Neural cell (in vitro differentiated cells): ENCODE measurements around the gene ELP4. TPM values are rescaled to one million over a fixed set of nuclear protein-coding genes. Genes with fewer than 3 reads are reported as not detected.
"Not testable (repeated sequence)": the region's sequence is repeated elsewhere in the genome, so short reads cannot be mapped to it uniquely, and the experiment has no call there.

Source experiments
- H2AFZ ChIP-seq: fragments of 200-600, 300-800 bp; sonication (generic), shearing (Covaris generic); 2 replicates; pipeline ENCODE4 v1.6.0; 2014; ENCODE audit warnings: low read depth, mild to moderate bottlenecking, antibody characterized with exemption, low read length, moderate library complexity
- H3F3A ChIP-seq: fragments of 200-600 bp; shearing (Covaris generic); 2 replicates; pipeline ENCODE4 v1.6.1; 2016; ENCODE audit warnings: mild to moderate bottlenecking, moderate library complexity, mixed read lengths, antibody characterized with exemption, low read length; ENCODE audit not compliant: insufficient read depth, poor library complexity, severe bottlenecking
- H3K27ac ChIP-seq: fragments of 200-600, 300-800 bp; sonication (generic), shearing (Covaris generic); 2 replicates; pipeline ENCODE4 v1.5.1; 2014; ENCODE audit warnings: mild to moderate bottlenecking, low read length, moderate library complexity
- H3K27me3 ChIP-seq: fragments of 300-800, 200-600 bp; sonication (generic), shearing (Covaris generic); 2 replicates; pipeline ENCODE4 v1.6.0; 2014; ENCODE audit warnings: mild to moderate bottlenecking, low read depth, low read length, moderate library complexity; ENCODE audit not compliant: insufficient read depth
- H3K36me3 ChIP-seq: fragments of 300-800, 200-600 bp; sonication (generic), shearing (Covaris generic); 2 replicates; pipeline ENCODE4 v1.5.1; 2014; ENCODE audit warnings: mild to moderate bottlenecking, antibody characterized with exemption, low read length, moderate library complexity; ENCODE audit not compliant: insufficient read depth
- H3K4me2 ChIP-seq: fragments of 300-800, 200-600 bp; sonication (generic), shearing (Covaris generic); 2 replicates; pipeline ENCODE4 v1.6.0; 2014; ENCODE audit warnings: mild to moderate bottlenecking, low read length
- H3K4me3 ChIP-seq: fragments of 300-800, 200-600 bp; sonication (generic), shearing (Covaris generic); 2 replicates; pipeline ENCODE4 v1.5.1; 2014; ENCODE audit warnings: mild to moderate bottlenecking, low read length, moderate library complexity
- H3K79me2 ChIP-seq: fragments of 200-600 bp; shearing (Covaris generic); replicated peaks from 2 replicates; pipeline ENCODE4 v1.6.0; 2014; ENCODE audit warnings: mild to moderate bottlenecking, low read length, moderate library complexity; ENCODE audit not compliant: insufficient read depth
- H3K9ac ChIP-seq: fragments of 300-800, 200-600 bp; sonication (generic), shearing (Covaris generic); 2 replicates; pipeline ENCODE4 v1.6.1; 2016; ENCODE audit warnings: mild to moderate bottlenecking, low read length, mixed read lengths
- H3K9me2 ChIP-seq: fragments of 200-600 bp; shearing (Covaris generic); 2 replicates; pipeline ENCODE4 v1.6.1; 2016; ENCODE audit warnings: mild to moderate bottlenecking, low read length, mixed read lengths; ENCODE audit not compliant: insufficient read depth
- H3K9me3 ChIP-seq: fragments of 200-600, 300-800 bp; sonication (generic), shearing (Covaris generic); 2 replicates; pipeline ENCODE4 v1.6.1; 2016; ENCODE audit warnings: mild to moderate bottlenecking, mixed run types, low read length, moderate library complexity, mixed read lengths
- H4K20me1 ChIP-seq: fragments of 200-600 bp; shearing (Covaris generic); 2 replicates; pipeline ENCODE4 v1.6.1; 2016; ENCODE audit warnings: mild to moderate bottlenecking, mixed run types; ENCODE audit not compliant: insufficient read depth
- EP300 ChIP-seq: fragments of 450-650 bp; conservative IDR thresholded peaks from 2 replicates; pipeline ENCODE4 v1.6.1; 2014; ENCODE audit warnings: antibody characterized with exemption, mild to moderate bottlenecking, moderate library complexity; ENCODE audit not compliant: poor library complexity, severe bottlenecking
- EZH2 ChIP-seq: fragments of 200-600, 300-800 bp; shearing (Covaris generic), sonication (generic); IDR thresholded peaks from 2 replicates; pipeline ENCODE4 v1.6.1; 2014; ENCODE audit warnings: antibody characterized with exemption, low read length, borderline replicate concordance, mild to moderate bottlenecking; ENCODE audit not compliant: insufficient read depth, poor library complexity, severe bottlenecking
- MXI1 ChIP-seq: fragments of 450-650 bp; conservative IDR thresholded peaks from 2 replicates; pipeline ENCODE4 v1.6.1; 2014; ENCODE audit warnings: antibody characterized with exemption, mild to moderate bottlenecking; ENCODE audit not compliant: poor library complexity, severe bottlenecking
- POLR2AphosphoS5 ChIP-seq: IDR thresholded peaks from 2 replicates; pipeline ENCODE4 v1.6.1; 2012
- RAD21 ChIP-seq: fragments of 450-650 bp; conservative IDR thresholded peaks from 2 replicates; pipeline ENCODE4 v1.6.1; 2014; ENCODE audit warnings: antibody characterized with exemption, mild to moderate bottlenecking, moderate library complexity
- SMC3 ChIP-seq: fragments of 450-650 bp; conservative IDR thresholded peaks from 2 replicates; pipeline ENCODE4 v1.6.1; 2014; ENCODE audit warnings: antibody characterized with exemption, mild to moderate bottlenecking, moderate library complexity; ENCODE audit not compliant: poor library complexity
- TAF1 ChIP-seq: IDR thresholded peaks from 2 replicates; pipeline ENCODE4 v1.6.1; 2012; ENCODE audit warnings: low read depth
- polyA plus RNA-seq: library from polyadenylated mRNA; depleted of rRNA; stranded (reverse); fragments of >200 nt; gene quantifications from 2 replicates; pipeline ENCODE4 v1.2.3, GENCODE V29; 2014
- TF ChIP-seq, protein P1 (sequence below): fragments of 450-650 bp; IDR thresholded peaks from 2 replicates; pipeline ENCODE4 v1.5.1; 2014; ENCODE audit warnings: antibody characterized with exemption, mild to moderate bottlenecking, moderate library complexity; ENCODE audit not compliant: poor library complexity, severe bottlenecking
- TF ChIP-seq, protein P2 (sequence below): IDR thresholded peaks from 2 replicates; pipeline ENCODE4 v1.6.1; 2012; ENCODE audit warnings: borderline replicate concordance

ELP4 gene
- polyA plus RNA-seq, 1 donor from 2014 or later: 30.4 TPM

DNA sequence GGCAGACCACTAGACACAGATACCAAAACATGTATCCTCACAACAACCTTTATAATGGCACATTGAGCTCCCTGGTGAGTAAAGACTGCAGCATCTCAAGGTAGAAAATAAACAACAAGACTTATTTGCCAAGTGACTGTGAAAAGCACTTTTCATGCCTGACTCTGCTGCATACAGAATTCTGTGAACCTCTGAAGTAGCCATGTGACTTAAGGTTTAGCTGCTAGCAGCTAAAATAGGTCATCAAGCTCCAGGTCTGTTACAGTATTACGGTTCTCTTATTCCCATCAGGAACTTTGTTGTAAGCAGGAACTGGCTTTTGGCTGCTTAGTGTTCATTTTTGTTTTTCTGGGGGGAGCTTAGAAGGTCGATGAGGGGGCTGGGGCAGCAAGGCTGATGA, 162.1 kb downstream of the ELP4 start:
- H4K20me1 ChIP-seq: no peaks in the 10 kb centered on the region
- H3K9me3 ChIP-seq: no peaks in the 10 kb centered on the region
- no peak for TF ChIP-seq POLR2AphosphoS5
- no peaks in the 10 kb centered on the region for H3K79me2 ChIP-seq
- no peaks in the 10 kb centered on the region for H3K9me2 ChIP-seq
- H3K27me3 ChIP-seq: no peaks in the 10 kb centered on the region
- H3K4me3 ChIP-seq: no peak overlapping the region
- no peak overlapping the region for H2AFZ ChIP-seq
- no peak overlapping the region for H3K4me2 ChIP-seq
- H3K9ac ChIP-seq: no peak overlapping the region
- H3K27ac ChIP-seq: no peak overlapping the region
- no peaks in the 10 kb centered on the region for H3K36me3 ChIP-seq
- no peaks in the 10 kb centered on the region for H3F3A ChIP-seq

DNA sequence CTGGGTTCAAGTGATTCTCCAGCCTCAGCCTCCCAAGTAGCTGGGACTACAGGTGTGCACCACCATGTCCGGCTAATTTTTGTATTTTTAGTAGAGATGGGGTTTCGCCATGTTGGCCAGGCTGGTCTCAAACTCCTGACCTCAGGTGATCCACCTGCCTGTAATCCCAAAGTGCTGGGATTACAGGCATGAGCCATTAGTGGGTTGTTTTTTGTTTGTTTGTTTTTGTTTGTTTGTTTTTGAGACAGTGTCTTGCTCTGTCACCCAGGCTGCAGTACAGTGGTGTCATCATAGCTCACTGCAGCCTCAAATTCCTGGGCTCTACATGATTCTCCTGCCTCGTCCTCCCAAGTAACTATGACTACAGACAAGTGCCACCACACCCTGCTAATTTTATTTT, 163.5 kb downstream of the ELP4 start:
- not testable (repeated sequence) for H3K36me3 ChIP-seq

DNA sequence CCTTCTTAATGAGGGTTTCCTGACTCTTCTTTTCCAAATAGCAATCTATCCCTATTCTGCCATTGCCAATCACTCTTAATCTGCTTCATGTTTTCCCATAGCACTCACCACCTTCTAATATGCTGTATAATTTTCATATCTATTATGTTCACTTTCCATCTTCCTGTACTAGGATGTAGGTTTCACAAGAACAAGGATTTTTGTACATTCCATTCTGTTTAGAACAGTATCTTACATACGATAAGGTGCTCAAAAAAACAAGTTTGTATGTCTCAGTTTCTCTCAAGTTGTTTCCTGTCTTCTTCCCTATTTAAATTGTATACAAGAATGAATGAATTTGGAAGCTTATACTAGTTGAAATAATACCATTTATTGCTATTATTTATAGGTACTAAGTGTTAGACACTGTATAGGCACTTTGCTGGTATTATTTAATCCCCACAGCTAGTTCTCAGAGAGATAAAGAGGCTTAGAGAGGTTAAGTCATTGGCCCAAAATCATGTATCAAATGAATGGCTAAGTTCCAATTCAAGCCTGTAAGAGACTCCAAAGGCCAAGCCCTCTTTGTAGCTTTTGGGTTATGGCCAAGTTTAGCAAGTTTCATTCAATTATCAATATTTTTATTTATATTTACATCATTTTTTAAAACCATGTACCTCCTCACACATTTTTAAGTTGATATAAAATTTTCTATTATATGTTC, 166.9 kb downstream of the ELP4 start:
- Histone ChIP-seq H3K4me3 (no peak overlapping the region), H3K27ac (no peak overlapping the region), H3K9me2 (no peaks in the 10 kb centered on the region), H3K4me2 (no peak overlapping the region), H3K79me2 (no peaks in the 10 kb centered on the region), H4K20me1 (no peaks in the 10 kb centered on the region), H2AFZ (no peak overlapping the region), H3F3A (no peaks in the 10 kb centered on the region), H3K36me3 (no peaks in the 10 kb centered on the region), H3K27me3 (no peaks in the 10 kb centered on the region), H3K9ac (no peak overlapping the region), H3K9me3 (no peaks in the 10 kb centered on the region)
- TF ChIP-seq MXI1: no peak
- no peak for TF ChIP-seq POLR2AphosphoS5
- TF ChIP-seq, protein P1, sequence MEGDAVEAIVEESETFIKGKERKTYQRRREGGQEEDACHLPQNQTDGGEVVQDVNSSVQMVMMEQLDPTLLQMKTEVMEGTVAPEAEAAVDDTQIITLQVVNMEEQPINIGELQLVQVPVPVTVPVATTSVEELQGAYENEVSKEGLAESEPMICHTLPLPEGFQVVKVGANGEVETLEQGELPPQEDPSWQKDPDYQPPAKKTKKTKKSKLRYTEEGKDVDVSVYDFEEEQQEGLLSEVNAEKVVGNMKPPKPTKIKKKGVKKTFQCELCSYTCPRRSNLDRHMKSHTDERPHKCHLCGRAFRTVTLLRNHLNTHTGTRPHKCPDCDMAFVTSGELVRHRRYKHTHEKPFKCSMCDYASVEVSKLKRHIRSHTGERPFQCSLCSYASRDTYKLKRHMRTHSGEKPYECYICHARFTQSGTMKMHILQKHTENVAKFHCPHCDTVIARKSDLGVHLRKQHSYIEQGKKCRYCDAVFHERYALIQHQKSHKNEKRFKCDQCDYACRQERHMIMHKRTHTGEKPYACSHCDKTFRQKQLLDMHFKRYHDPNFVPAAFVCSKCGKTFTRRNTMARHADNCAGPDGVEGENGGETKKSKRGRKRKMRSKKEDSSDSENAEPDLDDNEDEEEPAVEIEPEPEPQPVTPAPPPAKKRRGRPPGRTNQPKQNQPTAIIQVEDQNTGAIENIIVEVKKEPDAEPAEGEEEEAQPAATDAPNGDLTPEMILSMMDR: no peak
- TF ChIP-seq RAD21: no peak
- TF ChIP-seq SMC3: no peak
- no peak for TF ChIP-seq EP300
- TF ChIP-seq, protein P2, sequence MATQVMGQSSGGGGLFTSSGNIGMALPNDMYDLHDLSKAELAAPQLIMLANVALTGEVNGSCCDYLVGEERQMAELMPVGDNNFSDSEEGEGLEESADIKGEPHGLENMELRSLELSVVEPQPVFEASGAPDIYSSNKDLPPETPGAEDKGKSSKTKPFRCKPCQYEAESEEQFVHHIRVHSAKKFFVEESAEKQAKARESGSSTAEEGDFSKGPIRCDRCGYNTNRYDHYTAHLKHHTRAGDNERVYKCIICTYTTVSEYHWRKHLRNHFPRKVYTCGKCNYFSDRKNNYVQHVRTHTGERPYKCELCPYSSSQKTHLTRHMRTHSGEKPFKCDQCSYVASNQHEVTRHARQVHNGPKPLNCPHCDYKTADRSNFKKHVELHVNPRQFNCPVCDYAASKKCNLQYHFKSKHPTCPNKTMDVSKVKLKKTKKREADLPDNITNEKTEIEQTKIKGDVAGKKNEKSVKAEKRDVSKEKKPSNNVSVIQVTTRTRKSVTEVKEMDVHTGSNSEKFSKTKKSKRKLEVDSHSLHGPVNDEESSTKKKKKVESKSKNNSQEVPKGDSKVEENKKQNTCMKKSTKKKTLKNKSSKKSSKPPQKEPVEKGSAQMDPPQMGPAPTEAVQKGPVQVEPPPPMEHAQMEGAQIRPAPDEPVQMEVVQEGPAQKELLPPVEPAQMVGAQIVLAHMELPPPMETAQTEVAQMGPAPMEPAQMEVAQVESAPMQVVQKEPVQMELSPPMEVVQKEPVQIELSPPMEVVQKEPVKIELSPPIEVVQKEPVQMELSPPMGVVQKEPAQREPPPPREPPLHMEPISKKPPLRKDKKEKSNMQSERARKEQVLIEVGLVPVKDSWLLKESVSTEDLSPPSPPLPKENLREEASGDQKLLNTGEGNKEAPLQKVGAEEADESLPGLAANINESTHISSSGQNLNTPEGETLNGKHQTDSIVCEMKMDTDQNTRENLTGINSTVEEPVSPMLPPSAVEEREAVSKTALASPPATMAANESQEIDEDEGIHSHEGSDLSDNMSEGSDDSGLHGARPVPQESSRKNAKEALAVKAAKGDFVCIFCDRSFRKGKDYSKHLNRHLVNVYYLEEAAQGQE: no peak
- no peak for TF ChIP-seq EZH2
- no peak for TF ChIP-seq TAF1

More for the DNA sequence above, 163.5 kb downstream of the ELP4 start:
- not testable (repeated sequence) for H3K4me3 ChIP-seq, H3K4me2 ChIP-seq, H3F3A ChIP-seq, H2AFZ ChIP-seq, H3K9ac ChIP-seq, H3K27me3 ChIP-seq, H3K79me2 ChIP-seq, H3K9me3 ChIP-seq, H3K9me2 ChIP-seq, H3K27ac ChIP-seq, H4K20me1 ChIP-seq
